ENCODE measurements around the gene CNPY3. TPM values are rescaled to one million over a fixed set of nuclear protein-coding genes. Genes with fewer than 3 reads are reported as not detected.

Gene CNPY3
- total and polyA plus RNA-seq, 2 of the 13 experiments (the other 11 are each of a cell fraction or from before 2014, with no cell fraction given), result 42.3 to 60.2 TPM

DNA sequence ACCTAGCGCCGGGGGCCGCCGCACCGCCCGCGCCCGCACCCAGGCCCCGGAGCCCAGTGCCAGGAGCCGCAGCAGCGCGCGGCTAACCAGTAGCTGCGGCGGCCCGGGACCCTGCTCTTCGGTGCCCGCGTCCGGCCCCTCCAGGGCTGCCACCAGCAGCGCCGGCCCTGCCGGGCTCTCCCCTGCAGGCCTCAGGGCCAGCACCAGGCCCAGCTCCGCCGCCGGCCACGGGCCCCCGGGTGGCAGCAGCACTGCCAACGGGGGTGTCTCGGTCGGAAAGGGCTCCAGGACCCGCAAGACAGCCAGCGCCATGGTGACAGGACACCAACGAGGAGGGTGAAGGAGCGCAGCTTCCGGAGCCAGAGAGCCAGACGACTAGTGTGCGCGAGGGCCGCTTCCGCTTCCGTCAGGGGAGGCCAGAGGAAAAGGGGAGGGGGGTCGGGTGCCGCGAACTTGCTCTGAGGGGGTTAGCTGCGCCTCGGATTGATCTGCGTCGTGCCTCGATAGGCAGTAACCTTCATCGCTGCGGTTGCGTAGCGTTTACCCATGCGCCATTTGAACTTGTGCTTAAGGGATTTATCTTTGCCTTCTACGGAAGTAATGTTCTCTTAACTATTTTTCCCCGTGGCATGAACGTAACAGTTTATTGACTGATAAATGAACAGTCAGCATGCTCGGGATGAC, 49.7 kb downstream of the CNPY3 start, which contains the start of gene PEX6 (continued):
- TF ChIP-seq, protein P1, sequence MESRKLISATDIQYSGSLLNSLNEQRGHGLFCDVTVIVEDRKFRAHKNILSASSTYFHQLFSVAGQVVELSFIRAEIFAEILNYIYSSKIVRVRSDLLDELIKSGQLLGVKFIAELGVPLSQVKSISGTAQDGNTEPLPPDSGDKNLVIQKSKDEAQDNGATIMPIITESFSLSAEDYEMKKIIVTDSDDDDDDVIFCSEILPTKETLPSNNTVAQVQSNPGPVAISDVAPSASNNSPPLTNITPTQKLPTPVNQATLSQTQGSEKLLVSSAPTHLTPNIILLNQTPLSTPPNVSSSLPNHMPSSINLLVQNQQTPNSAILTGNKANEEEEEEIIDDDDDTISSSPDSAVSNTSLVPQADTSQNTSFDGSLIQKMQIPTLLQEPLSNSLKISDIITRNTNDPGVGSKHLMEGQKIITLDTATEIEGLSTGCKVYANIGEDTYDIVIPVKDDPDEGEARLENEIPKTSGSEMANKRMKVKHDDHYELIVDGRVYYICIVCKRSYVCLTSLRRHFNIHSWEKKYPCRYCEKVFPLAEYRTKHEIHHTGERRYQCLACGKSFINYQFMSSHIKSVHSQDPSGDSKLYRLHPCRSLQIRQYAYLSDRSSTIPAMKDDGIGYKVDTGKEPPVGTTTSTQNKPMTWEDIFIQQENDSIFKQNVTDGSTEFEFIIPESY (CRISPR knock-in tag; IDR thresholded peaks at IDR 0.05), result peak; percentile 5; the same call in 1 of the 2 replicates
- TF ChIP-seq GLI4 (CRISPR knock-in tag; IDR thresholded peaks at IDR 0.05; ENCODE audit: borderline replicate concordance) (peak; percentile 88; the same call in 1 of the 2 replicates), ZNF776 (CRISPR knock-in tag; IDR thresholded peaks at IDR 0.05) (peak; percentile 56; the same call in 1 of the 2 replicates), ZNF101 (CRISPR knock-in tag; IDR thresholded peaks at IDR 0.05; ENCODE audit: borderline replicate concordance, low read depth) (peak; percentile 7; the same call in 1 of the 2 replicates), ZNF766 (CRISPR knock-in tag; IDR thresholded peaks at IDR 0.05; ENCODE audit: borderline replicate concordance) (peak; percentile 5; the same call in 1 of the 2 replicates), RXRB (CRISPR knock-in tag; IDR thresholded peaks at IDR 0.05; ENCODE audit: borderline replicate concordance) (no peak; the same call in 1 of the 2 replicates), KDM6A (CRISPR knock-in tag; IDR thresholded peaks at IDR 0.05; ENCODE audit: low read depth) (no peak), SMYD3 (CRISPR knock-in tag; IDR thresholded peaks at IDR 0.05) (peak; percentile 73; the same call in 1 of the 2 replicates), KLF16 (CRISPR knock-in tag; IDR thresholded peaks at IDR 0.05) (peak in 1 of 2 experiments; percentile 88; a peak in 2 of 4 replicates), NFYC (CRISPR knock-in tag; IDR thresholded peaks at IDR 0.05) (peak; percentile 36; the same call in 1 of the 2 replicates), ZNF274 (CRISPR knock-in tag; IDR thresholded peaks at IDR 0.05) (peak; percentile 79; the same call in 1 of the 2 replicates), ZNF777 (CRISPR knock-in tag; IDR thresholded peaks at IDR 0.05) (0 out of 2 replicates have a peak, but pooled peaks have one; percentile 4), KDM5B (CRISPR knock-in tag; IDR thresholded peaks at IDR 0.05; ENCODE audit: borderline replicate concordance) (peak; percentile 36; the same call in 1 of the 2 replicates), ZNF354B (CRISPR knock-in tag; IDR thresholded peaks at IDR 0.05) (no peak), ZNF652 (CRISPR knock-in tag; IDR thresholded peaks at IDR 0.05; ENCODE audit: borderline replicate concordance, low read depth) (no peak), EZH2 (conservative IDR thresholded peaks at IDR 0.05; ENCODE audit: low read depth, low read length) (no peak), GTF2F1 (IDR thresholded peaks at IDR 0.05; ENCODE audit: low read length) (0 out of 2 replicates have a peak, but pooled peaks have one; percentile 55), KDM2A (CRISPR knock-in tag; IDR thresholded peaks at IDR 0.05; ENCODE audit: borderline replicate concordance, low read depth) (peak; percentile 88)
- TF ChIP-seq, protein P2, sequence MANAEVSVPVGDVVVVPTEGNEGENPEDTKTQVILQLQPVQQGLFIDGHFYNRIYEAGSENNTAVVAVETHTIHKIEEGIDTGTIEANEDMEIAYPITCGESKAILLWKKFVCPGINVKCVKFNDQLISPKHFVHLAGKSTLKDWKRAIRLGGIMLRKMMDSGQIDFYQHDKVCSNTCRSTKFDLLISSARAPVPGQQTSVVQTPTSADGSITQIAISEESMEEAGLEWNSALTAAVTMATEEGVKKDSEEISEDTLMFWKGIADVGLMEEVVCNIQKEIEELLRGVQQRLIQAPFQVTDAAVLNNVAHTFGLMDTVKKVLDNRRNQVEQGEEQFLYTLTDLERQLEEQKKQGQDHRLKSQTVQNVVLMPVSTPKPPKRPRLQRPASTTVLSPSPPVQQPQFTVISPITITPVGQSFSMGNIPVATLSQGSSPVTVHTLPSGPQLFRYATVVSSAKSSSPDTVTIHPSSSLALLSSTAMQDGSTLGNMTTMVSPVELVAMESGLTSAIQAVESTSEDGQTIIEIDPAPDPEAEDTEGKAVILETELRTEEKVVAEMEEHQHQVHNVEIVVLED (CRISPR knock-in tag; IDR thresholded peaks at IDR 0.05; ENCODE audit: borderline replicate concordance), result peak; percentile 81
- TF ChIP-seq, protein P3, sequence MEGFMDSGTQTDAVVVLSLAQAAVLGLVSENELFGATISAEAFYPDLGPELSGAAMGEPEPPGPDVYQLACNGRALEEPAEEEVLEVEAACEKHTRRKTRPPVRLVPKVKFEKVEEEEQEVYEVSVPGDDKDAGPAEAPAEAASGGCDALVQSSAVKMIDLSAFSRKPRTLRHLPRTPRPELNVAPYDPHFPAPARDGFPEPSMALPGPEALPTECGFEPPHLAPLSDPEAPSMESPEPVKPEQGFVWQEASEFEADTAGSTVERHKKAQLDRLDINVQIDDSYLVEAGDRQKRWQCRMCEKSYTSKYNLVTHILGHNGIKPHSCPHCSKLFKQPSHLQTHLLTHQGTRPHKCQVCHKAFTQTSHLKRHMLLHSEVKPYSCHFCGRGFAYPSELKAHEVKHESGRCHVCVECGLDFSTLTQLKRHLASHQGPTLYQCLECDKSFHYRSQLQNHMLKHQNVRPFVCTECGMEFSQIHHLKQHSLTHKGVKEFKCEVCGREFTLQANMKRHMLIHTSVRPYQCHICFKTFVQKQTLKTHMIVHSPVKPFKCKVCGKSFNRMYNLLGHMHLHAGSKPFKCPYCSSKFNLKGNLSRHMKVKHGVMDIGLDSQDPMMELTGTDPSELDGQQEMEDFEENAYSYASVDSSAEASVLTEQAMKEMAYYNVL (CRISPR knock-in tag; IDR thresholded peaks at IDR 0.05; ENCODE audit: borderline replicate concordance), result no peak; the same call in 1 of the 2 replicates
- TF ChIP-seq, protein P4, sequence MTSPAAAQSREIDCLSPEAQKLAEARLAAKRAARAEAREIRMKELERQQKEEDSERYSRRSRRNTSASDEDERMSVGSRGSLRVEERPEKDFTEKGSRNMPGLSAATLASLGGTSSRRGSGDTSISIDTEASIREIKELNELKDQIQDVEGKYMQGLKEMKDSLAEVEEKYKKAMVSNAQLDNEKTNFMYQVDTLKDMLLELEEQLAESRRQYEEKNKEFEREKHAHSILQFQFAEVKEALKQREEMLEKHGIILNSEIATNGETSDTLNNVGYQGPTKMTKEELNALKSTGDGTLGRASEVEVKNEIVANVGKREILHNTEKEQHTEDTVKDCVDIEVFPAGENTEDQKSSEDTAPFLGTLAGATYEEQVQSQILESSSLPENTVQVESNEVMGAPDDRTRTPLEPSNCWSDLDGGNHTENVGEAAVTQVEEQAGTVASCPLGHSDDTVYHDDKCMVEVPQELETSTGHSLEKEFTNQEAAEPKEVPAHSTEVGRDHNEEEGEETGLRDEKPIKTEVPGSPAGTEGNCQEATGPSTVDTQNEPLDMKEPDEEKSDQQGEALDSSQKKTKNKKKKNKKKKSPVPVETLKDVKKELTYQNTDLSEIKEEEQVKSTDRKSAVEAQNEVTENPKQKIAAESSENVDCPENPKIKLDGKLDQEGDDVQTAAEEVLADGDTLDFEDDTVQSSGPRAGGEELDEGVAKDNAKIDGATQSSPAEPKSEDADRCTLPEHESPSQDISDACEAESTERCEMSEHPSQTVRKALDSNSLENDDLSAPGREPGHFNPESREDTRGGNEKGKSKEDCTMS (CRISPR knock-in tag; conservative IDR thresholded peaks at IDR 0.05), result no peak
